HCT116 (cell line): ENCODE data around the gene GDAP2. TPM values are rescaled to one million over a fixed set of nuclear protein-coding genes. Genes with fewer than 3 reads are reported as not detected.

Source experiments
- ATAC-seq: fragments of 200-7000 bp; cut with Tn5 transposase; 2 replicates; pipeline ENCODE4 v1.9.1; 2020; ENCODE audit warnings: mild to moderate bottlenecking, moderate library complexity
- BruUV-seq: library from RNA; stranded (reverse); fragments of 400-500 nt; replicated peaks from 2 replicates; lab custom pipeline; 2021; lab: Mats Ljungman, UMichigan
- CTCF ChIA-PET: fragments of 300-600 bp; sonication (Branson Sonifier 250); formaldehyde crosslinking; loops from one replicate; lab custom pipeline; 2021; ENCODE audit warnings: antibody characterized with exemption; lab: Charles Lee
- POLR2A ChIA-PET: fragments of 300-600, 350-600 bp; sonication (Branson Sonifier 250); formaldehyde crosslinking; loops from one replicate; lab custom pipeline; 2021; ENCODE audit warnings: antibody characterized with exemption; lab: Charles Lee
- RAD21 ChIA-PET, 2 experiments: fragments of 300-600 bp; sonication (Branson Sonifier 250); formaldehyde crosslinking; loops; one replicate each; lab custom pipeline; 2023; ENCODE audit warnings: low total read pairs in 2 of 2; ENCODE audit not compliant: uncharacterized antibody in 2 of 2, unreplicated experiment in 2 of 2, low non-redundant PET in 1 of 2; lab: Charles Lee
- DNase-seq: peaks from one replicate; pipeline ENCODE4 v3.0.0-alpha.2; 2010; ENCODE audit warnings: low read depth, low spot score
- H2AFZ ChIP-seq: fragments of 200-600 bp; shearing (Covaris generic), sonication (generic); 2 replicates; pipeline ENCODE4 v1.6.1; 2017; ENCODE audit warnings: low read depth, mixed run types, mixed read lengths, antibody characterized with exemption, low read length; ENCODE audit not compliant: poor library complexity, severe bottlenecking
- H3K27ac ChIP-seq: 2 replicates; pipeline ENCODE4 v1.5.1; 2012; ENCODE audit warnings: low read depth, low read length
- H3K27me3 ChIP-seq: fragments of 200-600 bp; sonication (generic); 2 replicates; pipeline ENCODE4 v1.6.1; 2016; ENCODE audit warnings: mixed run types, low read length, mixed read lengths; ENCODE audit not compliant: insufficient read depth
- H3K36me3 ChIP-seq, 2 experiments: fragments of 200-500 bp in 1 of 2; fragments of 200-600 bp in 1 of 2; sonication (Bioruptor generic) in 1 of 2; sonication (generic) in 1 of 2; 2 replicates each; pipeline versions ENCODE4 v1.5.1 to v1.6.1; 2014 to 2016; ENCODE audit warnings: low read length in 2 of 2, inconsistent platforms in 1 of 2, mixed read lengths in 1 of 2, mixed run types in 1 of 2; ENCODE audit not compliant: insufficient read depth in 2 of 2, control insufficient read depth in 1 of 2
- H3K4me1 ChIP-seq, 2 experiments: fragments of 200-600 bp in 1 of 2; sonication (generic) in 1 of 2; 2 replicates each; pipeline versions ENCODE4 v1.5.1 to v1.6.1; 2012 to 2017; ENCODE audit warnings: low read length in 2 of 2, inconsistent platforms in 1 of 2, mild to moderate bottlenecking in 1 of 2, mixed read lengths in 1 of 2, mixed run types in 1 of 2, moderate library complexity in 1 of 2; ENCODE audit not compliant: insufficient read depth in 2 of 2, control insufficient read depth in 1 of 2
- H3K4me2 ChIP-seq: fragments of 200-600 bp; sonication (generic); 2 replicates; pipeline ENCODE4 v1.6.1; 2017; ENCODE audit warnings: mixed run types, low read length, mixed read lengths
- H3K4me3 ChIP-seq, 2 experiments: fragments of 200-600 bp in 1 of 2; sonication (generic) in 1 of 2; replicated peaks in 1 of 2; 2 replicates each; pipeline ENCODE4 v1.5.1; 2011 to 2016; ENCODE audit warnings: low read length in 2 of 2, control low read depth in 1 of 2, low read depth in 1 of 2, mild to moderate bottlenecking in 1 of 2, mixed read lengths in 1 of 2, mixed run types in 1 of 2
- H3K79me2 ChIP-seq: fragments of 200-600 bp; sonication (generic); 2 replicates; pipeline ENCODE4 v1.6.1; 2017; ENCODE audit warnings: mild to moderate bottlenecking, mixed run types, low read length, moderate library complexity, mixed read lengths; ENCODE audit not compliant: insufficient read depth
- H3K9ac ChIP-seq: fragments of 200-600 bp; sonication (generic); 2 replicates; pipeline ENCODE4 v1.6.1; 2016; ENCODE audit warnings: low read length, mixed read lengths
- H3K9me2 ChIP-seq: fragments of 200-600 bp; sonication (generic), shearing (Covaris generic); 2 replicates; pipeline ENCODE4 v1.6.1; 2017; ENCODE audit warnings: mixed run types, mild to moderate bottlenecking, moderate library complexity; ENCODE audit not compliant: insufficient read depth
- H3K9me3 ChIP-seq, 2 experiments: fragments of 200-500 bp in 1 of 2; fragments of 200-600 bp in 1 of 2; sonication (Bioruptor generic) in 1 of 2; sonication (generic) in 1 of 2; 2 replicates each; pipeline ENCODE4 v1.6.1; 2014 to 2017; ENCODE audit warnings: low read length in 2 of 2, mixed read lengths in 2 of 2, inconsistent platforms in 1 of 2, low read depth in 1 of 2, mild to moderate bottlenecking in 1 of 2, mixed run types in 1 of 2, moderate library complexity in 1 of 2; ENCODE audit not compliant: control insufficient read depth in 1 of 2, insufficient read depth in 1 of 2
- H4K20me1 ChIP-seq: fragments of 200-600 bp; sonication (generic), shearing (Covaris generic); 2 replicates; pipeline ENCODE4 v1.6.1; 2017; ENCODE audit warnings: mixed run types, mild to moderate bottlenecking, moderate library complexity; ENCODE audit not compliant: insufficient read depth
- CBX3 ChIP-seq: IDR thresholded peaks from 2 replicates; pipeline ENCODE4 v1.6.1; 2012; ENCODE audit warnings: low read depth
- CEBPB ChIP-seq: IDR thresholded peaks from 2 replicates; pipeline ENCODE4 v1.6.1; 2012; ENCODE audit warnings: low read depth
- ELF1 ChIP-seq: IDR thresholded peaks from 2 replicates; pipeline ENCODE4 v1.6.1; 2012; ENCODE audit warnings: low read depth, borderline replicate concordance
- EZH2 ChIP-seq: fragments of 200-600 bp; sonication (generic); IDR thresholded peaks from 2 replicates; pipeline ENCODE4 v1.6.1; 2017; ENCODE audit warnings: antibody characterized with exemption, mixed run types
- FOSL1 ChIP-seq: IDR thresholded peaks from 2 replicates; pipeline ENCODE4 v1.6.1; 2012; ENCODE audit warnings: low read depth
- JUND ChIP-seq: IDR thresholded peaks from 2 replicates; pipeline ENCODE4 v1.6.1; 2012
- POLR2AphosphoS5 ChIP-seq: IDR thresholded peaks from 2 replicates; pipeline ENCODE4 v1.6.1; 2011; ENCODE audit warnings: mild to moderate bottlenecking, low read depth, low read length, moderate library complexity
- RAD21 ChIP-seq: IDR thresholded peaks from 2 replicates; pipeline ENCODE4 v1.6.1; 2012; ENCODE audit warnings: low read depth, mild to moderate bottlenecking
- SIN3A ChIP-seq: IDR thresholded peaks from 2 replicates; pipeline ENCODE4 v1.6.1; 2012; ENCODE audit warnings: low read depth
- SP1 ChIP-seq: IDR thresholded peaks from 2 replicates; pipeline ENCODE4 v1.6.1; 2012; ENCODE audit warnings: low read depth
- SRF ChIP-seq: IDR thresholded peaks from 2 replicates; pipeline ENCODE4 v1.6.1; 2012; ENCODE audit warnings: low read depth
- TCF7L2 ChIP-seq: IDR thresholded peaks from 2 replicates; pipeline ENCODE4 v1.7.0; 2011; ENCODE audit warnings: borderline replicate concordance, inconsistent platforms; ENCODE audit not compliant: insufficient read depth, insufficient read length; ENCODE audit errors: extremely low read depth
- YY1 ChIP-seq: IDR thresholded peaks from 2 replicates; pipeline ENCODE4 v1.6.1; 2011; ENCODE audit warnings: low read length, low read depth, moderate library complexity, mild to moderate bottlenecking; ENCODE audit not compliant: insufficient replicate concordance; ENCODE audit errors: extremely low read depth
- ZFX ChIP-seq: fragments of 450-650 bp; IDR thresholded peaks from 2 replicates; pipeline ENCODE4 v1.6.1; 2017
- intact Hi-C: fragments of 100-400 bp; cut with micrococcal nuclease; formaldehyde crosslinking; loops from 2 replicates; pipeline ENCODE4 v1.10.0; 2022
- total RNA-seq: library from RNA; stranded (reverse); gene quantifications from one replicate; pipeline ENCODE4 v1.2.1, GENCODE V29; 2021; ENCODE audit not compliant: unreplicated experiment
- TF ChIP-seq, protein P1 (sequence below): IDR thresholded peaks from 2 replicates; pipeline ENCODE4 v1.6.1; 2011; ENCODE audit warnings: mild to moderate bottlenecking, low read length, moderate library complexity; ENCODE audit not compliant: insufficient replicate concordance; ENCODE audit errors: extremely low read depth
- TF ChIP-seq, protein P2 (sequence below): IDR thresholded peaks from 2 replicates; pipeline ENCODE4 v1.6.1; 2012; ENCODE audit warnings: low read depth
- TF ChIP-seq, protein P3 (sequence below), 3 experiments: fragments of 200-600 bp in 1 of 3; sonication (generic) in 1 of 3; IDR thresholded peaks in 2 of 3; conservative IDR thresholded peaks in 1 of 3; 2 replicates each; pipeline ENCODE4 v1.5.1; 2012 to 2017; ENCODE audit warnings: low read depth in 2 of 3, low read length in 2 of 3, antibody characterized with exemption in 1 of 3, borderline replicate concordance in 1 of 3, control low read depth in 1 of 3, mild to moderate bottlenecking in 1 of 3, mixed read lengths in 1 of 3, mixed run types in 1 of 3, moderate library complexity in 1 of 3; ENCODE audit not compliant: insufficient read depth in 1 of 3

The GDAP2 gene
- total RNA-seq, 1 experiment from 2014 or later, result 21.4 TPM

DNA sequence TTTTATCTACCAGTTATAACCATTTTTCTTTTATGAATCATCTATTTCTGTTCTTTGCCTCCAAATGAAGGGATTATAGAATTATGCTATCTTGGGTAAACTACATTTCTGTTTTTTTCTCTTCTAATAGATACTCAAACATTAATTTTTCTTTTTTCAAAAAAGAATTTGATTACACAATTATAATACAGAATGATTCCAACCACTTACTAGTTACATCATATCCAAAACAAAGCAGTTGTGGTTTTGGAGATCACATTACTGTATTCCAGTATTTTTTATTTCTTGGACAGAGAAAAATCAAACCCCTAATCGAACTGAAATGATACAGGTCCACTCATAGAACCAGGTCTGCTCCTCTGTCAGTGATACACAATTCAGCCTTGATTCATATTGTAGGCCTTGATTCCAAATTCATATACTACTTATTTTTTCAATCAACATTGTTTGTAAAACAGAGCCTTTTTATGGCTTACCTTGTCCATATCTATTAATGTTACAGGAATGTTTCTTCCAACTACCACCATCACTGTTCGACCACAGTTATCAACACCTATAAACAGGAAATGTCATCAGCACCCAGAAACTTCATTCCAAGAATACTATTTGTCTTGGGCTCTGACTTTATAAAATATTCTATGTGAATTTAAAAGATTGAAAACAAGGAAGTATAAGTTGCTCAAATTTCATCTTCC is 43.2 kb downstream of the GDAP2 start:
- H3K9me3 ChIP-seq, result no peaks in the 10 kb centered on the region
- no peaks in the 10 kb centered on the region for H4K20me1 ChIP-seq
- DNase-seq (no peak), ATAC-seq (no peak)
- H3K4me2 ChIP-seq, result no peak overlapping the region
- H3K27ac ChIP-seq, result no peak overlapping the region
- ChIA-PET POLR2A (no interaction called here), RAD21 (no interaction called here), CTCF (interaction anchor here (1.5 kb wide), 1 partner anchor 10 kb away, joined by 3 read pairs; no protein-coding TSS in a partner anchor)
- BruUV-seq, result no TSS peak
- H3K9me2 ChIP-seq, result no peaks in the 10 kb centered on the region
- H3K27me3 ChIP-seq, result no peaks in the 10 kb centered on the region
- no peak overlapping the region for H3K9ac ChIP-seq
- H2AFZ ChIP-seq, result no peak overlapping the region
- H3K36me3 ChIP-seq, result no peaks in the 10 kb centered on the region
- H3K79me2 ChIP-seq, result no peaks in the 10 kb centered on the region
- H3K4me3 ChIP-seq, result no peak overlapping the region
- no peaks in the 10 kb centered on the region for H3K4me1 ChIP-seq
- TF ChIP-seq YY1 (no peak), ELF1 (no peak), JUND (no peak), ZFX (no peak), SP1 (no peak), EZH2 (no peak), SIN3A (no peak), CEBPB (no peak), CBX3 (no peak), POLR2AphosphoS5 (no peak), SRF (no peak), FOSL1 (no peak), TCF7L2 (no peak), RAD21 (no peak)
- TF ChIP-seq, protein P1, sequence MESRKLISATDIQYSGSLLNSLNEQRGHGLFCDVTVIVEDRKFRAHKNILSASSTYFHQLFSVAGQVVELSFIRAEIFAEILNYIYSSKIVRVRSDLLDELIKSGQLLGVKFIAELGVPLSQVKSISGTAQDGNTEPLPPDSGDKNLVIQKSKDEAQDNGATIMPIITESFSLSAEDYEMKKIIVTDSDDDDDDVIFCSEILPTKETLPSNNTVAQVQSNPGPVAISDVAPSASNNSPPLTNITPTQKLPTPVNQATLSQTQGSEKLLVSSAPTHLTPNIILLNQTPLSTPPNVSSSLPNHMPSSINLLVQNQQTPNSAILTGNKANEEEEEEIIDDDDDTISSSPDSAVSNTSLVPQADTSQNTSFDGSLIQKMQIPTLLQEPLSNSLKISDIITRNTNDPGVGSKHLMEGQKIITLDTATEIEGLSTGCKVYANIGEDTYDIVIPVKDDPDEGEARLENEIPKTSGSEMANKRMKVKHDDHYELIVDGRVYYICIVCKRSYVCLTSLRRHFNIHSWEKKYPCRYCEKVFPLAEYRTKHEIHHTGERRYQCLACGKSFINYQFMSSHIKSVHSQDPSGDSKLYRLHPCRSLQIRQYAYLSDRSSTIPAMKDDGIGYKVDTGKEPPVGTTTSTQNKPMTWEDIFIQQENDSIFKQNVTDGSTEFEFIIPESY, result no peak
- TF ChIP-seq, protein P2, sequence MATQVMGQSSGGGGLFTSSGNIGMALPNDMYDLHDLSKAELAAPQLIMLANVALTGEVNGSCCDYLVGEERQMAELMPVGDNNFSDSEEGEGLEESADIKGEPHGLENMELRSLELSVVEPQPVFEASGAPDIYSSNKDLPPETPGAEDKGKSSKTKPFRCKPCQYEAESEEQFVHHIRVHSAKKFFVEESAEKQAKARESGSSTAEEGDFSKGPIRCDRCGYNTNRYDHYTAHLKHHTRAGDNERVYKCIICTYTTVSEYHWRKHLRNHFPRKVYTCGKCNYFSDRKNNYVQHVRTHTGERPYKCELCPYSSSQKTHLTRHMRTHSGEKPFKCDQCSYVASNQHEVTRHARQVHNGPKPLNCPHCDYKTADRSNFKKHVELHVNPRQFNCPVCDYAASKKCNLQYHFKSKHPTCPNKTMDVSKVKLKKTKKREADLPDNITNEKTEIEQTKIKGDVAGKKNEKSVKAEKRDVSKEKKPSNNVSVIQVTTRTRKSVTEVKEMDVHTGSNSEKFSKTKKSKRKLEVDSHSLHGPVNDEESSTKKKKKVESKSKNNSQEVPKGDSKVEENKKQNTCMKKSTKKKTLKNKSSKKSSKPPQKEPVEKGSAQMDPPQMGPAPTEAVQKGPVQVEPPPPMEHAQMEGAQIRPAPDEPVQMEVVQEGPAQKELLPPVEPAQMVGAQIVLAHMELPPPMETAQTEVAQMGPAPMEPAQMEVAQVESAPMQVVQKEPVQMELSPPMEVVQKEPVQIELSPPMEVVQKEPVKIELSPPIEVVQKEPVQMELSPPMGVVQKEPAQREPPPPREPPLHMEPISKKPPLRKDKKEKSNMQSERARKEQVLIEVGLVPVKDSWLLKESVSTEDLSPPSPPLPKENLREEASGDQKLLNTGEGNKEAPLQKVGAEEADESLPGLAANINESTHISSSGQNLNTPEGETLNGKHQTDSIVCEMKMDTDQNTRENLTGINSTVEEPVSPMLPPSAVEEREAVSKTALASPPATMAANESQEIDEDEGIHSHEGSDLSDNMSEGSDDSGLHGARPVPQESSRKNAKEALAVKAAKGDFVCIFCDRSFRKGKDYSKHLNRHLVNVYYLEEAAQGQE, result no peak
- TF ChIP-seq, protein P3, sequence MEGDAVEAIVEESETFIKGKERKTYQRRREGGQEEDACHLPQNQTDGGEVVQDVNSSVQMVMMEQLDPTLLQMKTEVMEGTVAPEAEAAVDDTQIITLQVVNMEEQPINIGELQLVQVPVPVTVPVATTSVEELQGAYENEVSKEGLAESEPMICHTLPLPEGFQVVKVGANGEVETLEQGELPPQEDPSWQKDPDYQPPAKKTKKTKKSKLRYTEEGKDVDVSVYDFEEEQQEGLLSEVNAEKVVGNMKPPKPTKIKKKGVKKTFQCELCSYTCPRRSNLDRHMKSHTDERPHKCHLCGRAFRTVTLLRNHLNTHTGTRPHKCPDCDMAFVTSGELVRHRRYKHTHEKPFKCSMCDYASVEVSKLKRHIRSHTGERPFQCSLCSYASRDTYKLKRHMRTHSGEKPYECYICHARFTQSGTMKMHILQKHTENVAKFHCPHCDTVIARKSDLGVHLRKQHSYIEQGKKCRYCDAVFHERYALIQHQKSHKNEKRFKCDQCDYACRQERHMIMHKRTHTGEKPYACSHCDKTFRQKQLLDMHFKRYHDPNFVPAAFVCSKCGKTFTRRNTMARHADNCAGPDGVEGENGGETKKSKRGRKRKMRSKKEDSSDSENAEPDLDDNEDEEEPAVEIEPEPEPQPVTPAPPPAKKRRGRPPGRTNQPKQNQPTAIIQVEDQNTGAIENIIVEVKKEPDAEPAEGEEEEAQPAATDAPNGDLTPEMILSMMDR (IDR thresholded peaks at IDR 0.05 in 2 of 3, conservative IDR thresholded peaks at IDR 0.05 in 1 of 3; ENCODE audit: borderline replicate concordance in 1 of 3, insufficient read depth in 1 of 3, low read depth in 2 of 3, low read length in 2 of 3), result no peak
- intact Hi-C loops, result no loop called here
